ENCODE data around the gene ENDOG.

DNA sequence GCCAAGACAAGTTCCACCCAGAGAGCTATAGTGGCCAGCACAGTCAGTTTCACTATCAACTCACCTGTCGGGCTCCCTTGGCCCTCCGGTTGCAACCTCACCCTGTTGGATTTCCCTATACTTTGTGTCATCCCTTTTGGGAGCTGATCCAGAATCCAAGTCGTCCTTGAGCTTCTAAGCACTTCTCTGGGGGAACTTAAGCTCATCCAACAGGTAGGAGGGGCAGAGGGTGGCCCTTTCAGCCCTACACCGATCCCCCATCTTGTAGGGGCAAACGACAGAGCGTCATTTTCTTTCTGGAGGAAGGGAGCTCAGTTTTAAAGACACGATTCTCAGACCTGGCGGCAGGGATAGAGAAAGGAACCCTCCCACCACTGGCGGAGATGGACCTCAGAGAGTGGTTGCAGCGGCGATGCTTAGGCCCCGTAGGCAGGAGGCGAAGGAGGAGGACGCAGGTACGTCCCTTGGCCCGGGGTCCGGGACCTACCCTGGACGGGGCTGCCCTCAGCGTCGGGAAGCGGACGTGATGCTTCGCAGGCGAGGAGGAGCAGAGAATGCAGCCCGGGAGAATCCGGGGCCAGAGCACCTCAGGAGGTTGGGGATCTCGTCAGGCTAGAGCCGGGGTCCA, 47.1 kb upstream of the ENDOG start:
- TF ChIP-seq, protein P1, sequence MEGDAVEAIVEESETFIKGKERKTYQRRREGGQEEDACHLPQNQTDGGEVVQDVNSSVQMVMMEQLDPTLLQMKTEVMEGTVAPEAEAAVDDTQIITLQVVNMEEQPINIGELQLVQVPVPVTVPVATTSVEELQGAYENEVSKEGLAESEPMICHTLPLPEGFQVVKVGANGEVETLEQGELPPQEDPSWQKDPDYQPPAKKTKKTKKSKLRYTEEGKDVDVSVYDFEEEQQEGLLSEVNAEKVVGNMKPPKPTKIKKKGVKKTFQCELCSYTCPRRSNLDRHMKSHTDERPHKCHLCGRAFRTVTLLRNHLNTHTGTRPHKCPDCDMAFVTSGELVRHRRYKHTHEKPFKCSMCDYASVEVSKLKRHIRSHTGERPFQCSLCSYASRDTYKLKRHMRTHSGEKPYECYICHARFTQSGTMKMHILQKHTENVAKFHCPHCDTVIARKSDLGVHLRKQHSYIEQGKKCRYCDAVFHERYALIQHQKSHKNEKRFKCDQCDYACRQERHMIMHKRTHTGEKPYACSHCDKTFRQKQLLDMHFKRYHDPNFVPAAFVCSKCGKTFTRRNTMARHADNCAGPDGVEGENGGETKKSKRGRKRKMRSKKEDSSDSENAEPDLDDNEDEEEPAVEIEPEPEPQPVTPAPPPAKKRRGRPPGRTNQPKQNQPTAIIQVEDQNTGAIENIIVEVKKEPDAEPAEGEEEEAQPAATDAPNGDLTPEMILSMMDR (IDR thresholded peaks at IDR 0.05) = no peak
- no peak for TF ChIP-seq POLR2A (IDR thresholded peaks at IDR 0.05)

Data from heart left ventricle (tissue), 13 donors.